Measurements from ENCODE around the gene CYB561D2.

The CYB561D2 gene

GRCh38 chr3:50337175-50337861 lies 13.3 kb upstream of the CYB561D2 start:
- H3K27me3 ChIP-seq (ENCODE audit: control insufficient read depth, insufficient read depth, low read length), result peaks cover 41% of the 10 kb centered on the region
- H3K9me3 ChIP-seq (ENCODE audit: control insufficient read depth, low read depth, low read length), result no peaks in the 10 kb centered on the region
- H3K9ac ChIP-seq (ENCODE audit: low read length), result peak overlapping the region; percentile 81
- peaks cover 5% of the 10 kb centered on the region for H3K4me1 ChIP-seq (ENCODE audit: control insufficient read depth, low read depth, low read length)
- H3K27ac ChIP-seq (ENCODE audit: low read length), result peak overlapping the region; percentile 68
- peak overlapping the region; percentile 74 for H3K4me3 ChIP-seq (ENCODE audit: low read length)
- H3K36me3 ChIP-seq (ENCODE audit: control insufficient read depth, low read depth, low read length), result peaks cover 1% of the 10 kb centered on the region

- peaks cover 53% of the 10 kb centered on the region for H3K27me3 ChIP-seq (ENCODE audit: control insufficient read depth, insufficient read depth, low read length)
- no peaks in the 10 kb centered on the region for H3K9me3 ChIP-seq (ENCODE audit: control insufficient read depth, low read depth, low read length)
- no peak overlapping the region for H3K9ac ChIP-seq (ENCODE audit: low read length)
- no peak overlapping the region for H3K4me3 ChIP-seq (ENCODE audit: low read length)
- no peak overlapping the region for H3K27ac ChIP-seq (ENCODE audit: low read length)
- H3K4me1 ChIP-seq (ENCODE audit: control insufficient read depth, low read depth, low read length), result peaks cover 5% of the 10 kb centered on the region
- H3K36me3 ChIP-seq (ENCODE audit: control insufficient read depth, low read depth, low read length), result no peaks in the 10 kb centered on the region
Measured at GRCh38 chr3:50338965-50339364, 11.7 kb upstream of the CYB561D2 start.

DNA sequence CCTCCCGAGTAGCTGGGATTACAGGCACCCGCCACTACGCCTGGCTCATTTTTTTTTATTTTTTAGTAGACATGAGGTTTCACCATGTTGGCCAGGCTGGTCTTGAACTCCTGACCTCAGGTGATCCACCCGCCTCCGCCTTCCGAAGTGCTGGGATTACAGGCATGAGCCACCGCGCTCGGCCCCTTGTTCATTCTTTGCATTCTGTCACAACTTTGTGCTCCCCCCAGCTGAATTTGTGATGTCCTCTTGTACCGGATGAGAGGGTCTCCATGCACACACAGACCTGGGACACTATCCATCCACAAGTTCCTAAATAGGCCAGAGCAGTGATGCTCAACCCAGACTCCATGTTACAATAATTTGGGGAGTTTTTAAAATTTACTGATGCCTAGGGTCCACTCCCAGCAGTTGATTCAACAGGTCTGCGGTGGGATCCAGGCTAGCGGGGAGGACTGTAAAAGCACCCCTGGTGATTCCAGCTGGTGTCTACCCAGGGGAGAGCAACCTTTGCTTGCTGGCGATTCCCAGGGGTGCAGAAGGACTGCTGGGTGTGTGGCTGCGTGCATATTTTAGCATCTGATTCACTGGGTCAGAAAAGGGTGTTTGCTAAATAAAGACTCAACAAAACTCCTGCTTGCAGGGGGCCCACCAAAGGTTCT lies 11.0 kb upstream of the CYB561D2 start:
- Histone ChIP-seq H3K4me3 (ENCODE audit: low read length) (no peak overlapping the region), H3K27ac (ENCODE audit: low read length) (no peak overlapping the region), H3K9me3 (ENCODE audit: control insufficient read depth, low read depth, low read length) (no peaks in the 10 kb centered on the region), H3K9ac (ENCODE audit: low read length) (no peak overlapping the region), H3K4me1 (ENCODE audit: control insufficient read depth, low read depth, low read length) (peaks cover 5% of the 10 kb centered on the region), H3K36me3 (ENCODE audit: control insufficient read depth, low read depth, low read length) (no peaks in the 10 kb centered on the region), H3K27me3 (ENCODE audit: control insufficient read depth, insufficient read depth, low read length) (peaks cover 54% of the 10 kb centered on the region)

GRCh38 chr3:50340147-50340447 lies 10.6 kb upstream of the CYB561D2 start:
- Histone ChIP-seq H3K27ac (ENCODE audit: low read length) (no peak overlapping the region), H3K36me3 (ENCODE audit: control insufficient read depth, low read depth, low read length) (no peaks in the 10 kb centered on the region), H3K4me1 (ENCODE audit: control insufficient read depth, low read depth, low read length) (peaks cover 5% of the 10 kb centered on the region), H3K4me3 (ENCODE audit: low read length) (peak overlapping the region; percentile 8), H3K9ac (ENCODE audit: low read length) (no peak overlapping the region), H3K27me3 (ENCODE audit: control insufficient read depth, insufficient read depth, low read length) (peaks cover 59% of the 10 kb centered on the region), H3K9me3 (ENCODE audit: control insufficient read depth, low read depth, low read length) (no peaks in the 10 kb centered on the region)

- Histone ChIP-seq H3K36me3 (ENCODE audit: control insufficient read depth, low read depth, low read length) (no peaks in the 10 kb centered on the region), H3K9ac (ENCODE audit: low read length) (no peak within 1 kb of the TSS), H3K27ac (ENCODE audit: low read length) (no peak within 1 kb of the TSS), H3K27me3 (ENCODE audit: control insufficient read depth, insufficient read depth, low read length) (peaks cover 62% of the 10 kb centered on the region), H3K9me3 (ENCODE audit: control insufficient read depth, low read depth, low read length) (no peaks in the 10 kb centered on the region), H3K4me1 (ENCODE audit: control insufficient read depth, low read depth, low read length) (peaks cover 5% of the 10 kb centered on the region), H3K4me3 (ENCODE audit: low read length) (peak within 1 kb of the TSS; percentile 8)
Measured at GRCh38 chr3:50340448-50341329, 10.0 kb upstream of the CYB561D2 start, which contains the start of gene RASSF1. RASSF1 (minus strand) TSS chr3:50340836; CDS start chr3:50340805, 31 bp downstream.

GRCh38 chr3:50341537-50341936 lies 9.1 kb upstream of the CYB561D2 start:
- H3K36me3 ChIP-seq (ENCODE audit: control insufficient read depth, low read depth, low read length), result no peaks in the 10 kb centered on the region
- H3K9ac ChIP-seq (ENCODE audit: low read length), result no peak overlapping the region
- H3K4me3 ChIP-seq (ENCODE audit: low read length), result no peak overlapping the region
- no peaks in the 10 kb centered on the region for H3K4me1 ChIP-seq (ENCODE audit: control insufficient read depth, low read depth, low read length)
- no peak overlapping the region for H3K27ac ChIP-seq (ENCODE audit: low read length)
- H3K9me3 ChIP-seq (ENCODE audit: control insufficient read depth, low read depth, low read length), result no peaks in the 10 kb centered on the region
- H3K27me3 ChIP-seq (ENCODE audit: control insufficient read depth, insufficient read depth, low read length), result peaks cover 69% of the 10 kb centered on the region

GRCh38 chr3:50341996-50342650 lies 8.5 kb upstream of the CYB561D2 start:
- Histone ChIP-seq H3K27me3 (ENCODE audit: control insufficient read depth, insufficient read depth, low read length) (peaks cover 71% of the 10 kb centered on the region), H3K9me3 (ENCODE audit: control insufficient read depth, low read depth, low read length) (no peaks in the 10 kb centered on the region), H3K4me3 (ENCODE audit: low read length) (no peak overlapping the region), H3K4me1 (ENCODE audit: control insufficient read depth, low read depth, low read length) (no peaks in the 10 kb centered on the region), H3K36me3 (ENCODE audit: control insufficient read depth, low read depth, low read length) (no peaks in the 10 kb centered on the region), H3K9ac (ENCODE audit: low read length) (no peak overlapping the region), H3K27ac (ENCODE audit: low read length) (no peak overlapping the region)

DNA sequence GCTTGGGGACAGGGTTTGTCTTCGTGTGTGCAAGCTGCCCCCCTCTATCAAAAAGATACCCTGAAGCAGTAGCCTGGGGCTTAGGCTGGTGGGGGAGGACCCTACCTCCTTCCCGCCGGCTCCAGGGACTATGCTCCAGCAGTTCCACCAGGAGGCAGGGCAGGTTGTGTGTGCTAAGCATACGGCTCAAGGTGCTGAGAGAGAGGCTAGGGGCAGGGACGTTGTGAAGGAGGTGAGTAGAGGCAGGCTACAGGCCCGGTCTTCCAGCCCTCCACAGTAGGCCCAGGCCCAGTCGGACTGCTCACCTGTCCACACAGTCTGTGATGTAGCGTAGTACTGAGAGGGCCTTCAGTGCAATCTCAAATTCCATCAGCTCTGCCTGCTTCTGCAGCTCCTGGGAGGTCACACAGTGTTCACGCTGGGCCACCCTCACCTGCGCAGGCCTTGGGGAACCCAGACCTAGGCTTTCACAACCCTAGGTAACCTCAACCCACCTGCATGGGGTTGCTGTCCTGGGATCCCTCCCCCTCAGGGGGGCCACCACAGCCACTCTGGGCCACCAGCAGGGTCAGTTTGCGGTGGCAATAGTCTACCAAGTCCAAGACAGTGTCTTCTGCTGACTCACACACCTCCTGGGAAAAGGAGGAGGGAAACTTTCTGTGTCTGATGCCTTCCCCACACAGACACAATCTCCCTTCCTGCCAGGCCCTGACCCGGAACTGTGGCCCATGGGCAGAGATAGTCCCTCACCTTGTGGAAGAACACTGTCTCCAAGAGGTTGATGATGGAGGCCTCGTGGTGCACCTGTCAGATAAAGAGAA lies 7.6 kb upstream of the CYB561D2 start:
- H3K27ac ChIP-seq (ENCODE audit: low read length), result no peak overlapping the region
- H3K9me3 ChIP-seq (ENCODE audit: control insufficient read depth, low read depth, low read length), result no peaks in the 10 kb centered on the region
- no peak overlapping the region for H3K4me3 ChIP-seq (ENCODE audit: low read length)
- H3K27me3 ChIP-seq (ENCODE audit: control insufficient read depth, insufficient read depth, low read length), result peaks cover 71% of the 10 kb centered on the region
- H3K9ac ChIP-seq (ENCODE audit: low read length), result no peak overlapping the region
- H3K4me1 ChIP-seq (ENCODE audit: control insufficient read depth, low read depth, low read length), result no peaks in the 10 kb centered on the region
- no peaks in the 10 kb centered on the region for H3K36me3 ChIP-seq (ENCODE audit: control insufficient read depth, low read depth, low read length)

DNA sequence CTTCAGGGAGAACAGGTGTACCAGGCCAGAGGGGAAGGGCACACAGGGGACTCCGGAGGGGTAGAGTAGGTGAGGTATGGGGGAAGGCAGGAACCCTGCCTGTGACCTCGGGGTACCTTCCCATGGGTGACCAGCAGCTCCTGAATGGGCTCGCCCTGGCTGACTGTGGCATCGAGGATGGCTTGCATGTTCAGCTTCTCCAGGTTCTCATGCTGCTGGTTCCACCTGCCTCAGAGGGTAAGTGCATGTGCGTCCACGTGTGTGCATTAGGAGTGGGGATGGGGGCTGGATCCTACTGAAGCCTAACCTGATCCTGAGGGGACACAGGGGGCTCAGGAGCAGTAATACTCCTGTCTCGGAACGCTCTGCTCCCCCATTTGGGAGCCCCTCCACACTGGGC lies 5.7 kb upstream of the CYB561D2 start:
- Histone ChIP-seq H3K27ac (ENCODE audit: low read length) (no peak overlapping the region), H3K9me3 (ENCODE audit: control insufficient read depth, low read depth, low read length) (no peaks in the 10 kb centered on the region), H3K27me3 (ENCODE audit: control insufficient read depth, insufficient read depth, low read length) (peaks cover 52% of the 10 kb centered on the region), H3K36me3 (ENCODE audit: control insufficient read depth, low read depth, low read length) (no peaks in the 10 kb centered on the region), H3K4me1 (ENCODE audit: control insufficient read depth, low read depth, low read length) (peaks cover under 1% of the 10 kb centered on the region), H3K9ac (ENCODE audit: low read length) (no peak overlapping the region), H3K4me3 (ENCODE audit: low read length) (peak overlapping the region; percentile 53)

GRCh38 chr3:50345586-50346234 lies 5.0 kb upstream of the CYB561D2 start, which contains the start of gene ZMYND10:
ZMYND10 (minus strand) TSS chr3:50345732; CDS start chr3:50345579, 153 bp downstream.
- Histone ChIP-seq H3K36me3 (ENCODE audit: control insufficient read depth, low read depth, low read length) (no peaks in the 10 kb centered on the region), H3K27ac (ENCODE audit: low read length) (no peak within 1 kb of the TSS), H3K4me1 (ENCODE audit: control insufficient read depth, low read depth, low read length) (peaks cover 4% of the 10 kb centered on the region), H3K27me3 (ENCODE audit: control insufficient read depth, insufficient read depth, low read length) (peaks cover 45% of the 10 kb centered on the region), H3K4me3 (ENCODE audit: low read length) (peak within 1 kb of the TSS; percentile 53), H3K9ac (ENCODE audit: low read length) (no peak within 1 kb of the TSS), H3K9me3 (ENCODE audit: control insufficient read depth, low read depth, low read length) (no peaks in the 10 kb centered on the region)

Data from iPS-18a (cell line).